BE2C (cell line): ENCODE data around the gene BAZ1A.
"Not testable (repeated sequence)": the region's sequence is repeated elsewhere in the genome, so short reads cannot be mapped to it uniquely, and the experiment has no call there.

Experiments used
- DNase-seq: peaks from one replicate; pipeline ENCODE4 v3.0.0-alpha.2; 2020
- H3K27me3 ChIP-seq: fragments of 250-450 bp; sonication (Bioruptor Pico); 2 replicates; pipeline ENCODE4 v1.5.1; 2020; ENCODE audit warnings: mild to moderate bottlenecking
- H3K36me3 ChIP-seq: fragments of 250-450 bp; sonication (Bioruptor Pico); 2 replicates; pipeline ENCODE4 v1.5.1; 2020; ENCODE audit warnings: mild to moderate bottlenecking
- H3K4me1 ChIP-seq: fragments of 250-450 bp; sonication (Bioruptor Pico); 2 replicates; pipeline ENCODE4 v1.5.1; 2020
- H3K4me3 ChIP-seq: 2 replicates; pipeline ENCODE4 v1.5.1; 2011; ENCODE audit warnings: low read depth, low read length
- H3K9me3 ChIP-seq: fragments of 250-450 bp; sonication (Bioruptor Pico); 2 replicates; pipeline ENCODE4 v1.5.1; 2020
- TF ChIP-seq, protein P1 (sequence below): IDR thresholded peaks from 2 replicates; pipeline ENCODE4 v1.5.1; 2012; ENCODE audit warnings: mild to moderate bottlenecking, low read depth, low read length

BAZ1A gene

DNA sequence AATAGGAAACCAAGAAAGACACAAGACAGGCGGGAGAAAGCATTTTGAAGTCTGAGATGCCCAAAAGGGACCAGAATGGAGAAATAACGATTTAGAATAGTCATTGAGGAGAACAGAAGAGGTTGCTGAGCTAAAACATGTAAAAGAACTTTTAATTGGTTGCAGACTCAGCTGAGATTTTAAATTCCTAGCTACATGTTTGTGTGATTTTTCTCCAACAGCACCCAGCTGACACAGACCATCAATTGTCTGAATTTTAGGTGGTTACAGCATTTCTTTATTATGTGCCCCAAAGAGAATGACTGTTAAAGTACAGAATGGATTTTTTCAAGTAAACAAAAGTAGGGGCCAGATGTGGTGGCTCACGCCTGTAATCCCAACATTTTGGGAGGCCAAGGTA, 50.3 kb downstream of the BAZ1A start:
- H3K36me3 ChIP-seq: peaks cover 41% of the 10 kb centered on the region

DNA sequence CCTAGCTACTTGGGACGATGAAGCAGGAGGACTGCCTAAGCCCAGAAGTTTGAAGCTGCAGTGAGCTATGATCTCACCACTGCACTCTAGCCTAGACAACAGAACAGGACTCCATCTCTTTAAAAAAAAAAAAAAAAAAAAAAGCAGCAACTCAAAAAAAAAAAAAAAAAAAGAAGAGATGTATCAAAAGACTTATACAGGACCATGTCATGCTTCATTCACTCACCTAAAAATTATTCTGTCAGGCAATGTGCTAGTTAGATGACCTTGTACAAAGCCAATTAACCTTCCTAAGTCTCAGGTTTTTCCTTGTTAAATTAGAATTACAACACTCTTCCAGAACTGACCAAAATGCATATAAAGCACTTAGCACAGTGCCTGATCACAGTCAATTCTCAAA, 50.9 kb downstream of the BAZ1A start:
- Histone ChIP-seq H3K4me1 (no peaks in the 10 kb centered on the region), H3K36me3 (peaks cover 46% of the 10 kb centered on the region), H3K27me3 (no peaks in the 10 kb centered on the region), H3K9me3 (no peaks in the 10 kb centered on the region), H3K4me3 (no peak overlapping the region)
- no peak for DNase-seq
- TF ChIP-seq, protein P1, sequence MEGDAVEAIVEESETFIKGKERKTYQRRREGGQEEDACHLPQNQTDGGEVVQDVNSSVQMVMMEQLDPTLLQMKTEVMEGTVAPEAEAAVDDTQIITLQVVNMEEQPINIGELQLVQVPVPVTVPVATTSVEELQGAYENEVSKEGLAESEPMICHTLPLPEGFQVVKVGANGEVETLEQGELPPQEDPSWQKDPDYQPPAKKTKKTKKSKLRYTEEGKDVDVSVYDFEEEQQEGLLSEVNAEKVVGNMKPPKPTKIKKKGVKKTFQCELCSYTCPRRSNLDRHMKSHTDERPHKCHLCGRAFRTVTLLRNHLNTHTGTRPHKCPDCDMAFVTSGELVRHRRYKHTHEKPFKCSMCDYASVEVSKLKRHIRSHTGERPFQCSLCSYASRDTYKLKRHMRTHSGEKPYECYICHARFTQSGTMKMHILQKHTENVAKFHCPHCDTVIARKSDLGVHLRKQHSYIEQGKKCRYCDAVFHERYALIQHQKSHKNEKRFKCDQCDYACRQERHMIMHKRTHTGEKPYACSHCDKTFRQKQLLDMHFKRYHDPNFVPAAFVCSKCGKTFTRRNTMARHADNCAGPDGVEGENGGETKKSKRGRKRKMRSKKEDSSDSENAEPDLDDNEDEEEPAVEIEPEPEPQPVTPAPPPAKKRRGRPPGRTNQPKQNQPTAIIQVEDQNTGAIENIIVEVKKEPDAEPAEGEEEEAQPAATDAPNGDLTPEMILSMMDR: no peak

More for the DNA sequence above, 50.3 kb downstream of the BAZ1A start:
- TF ChIP-seq, protein P1: no peak
- DNase-seq: no peak
- Histone ChIP-seq H3K27me3 (no peaks in the 10 kb centered on the region), H3K4me1 (no peaks in the 10 kb centered on the region), H3K4me3 (no peak overlapping the region), H3K9me3 (no peaks in the 10 kb centered on the region)

DNA sequence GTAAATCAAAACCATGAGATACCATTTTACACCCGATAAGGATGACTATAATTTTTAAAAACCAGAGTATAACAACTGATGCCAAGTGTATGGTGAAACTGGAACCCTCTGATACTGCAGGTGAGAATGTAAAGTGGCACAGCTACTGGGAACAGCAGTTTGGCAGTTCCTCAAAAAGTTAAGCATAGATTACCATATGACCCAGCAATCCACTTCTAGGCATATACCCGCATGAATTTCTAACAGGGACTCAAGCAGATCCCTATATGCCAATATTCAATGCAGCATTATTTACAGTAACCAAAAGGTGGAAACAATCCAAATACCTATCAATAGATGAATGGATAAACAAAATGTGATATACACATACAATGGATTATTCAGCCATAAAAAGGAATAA, 57.4 kb downstream of the BAZ1A start:
- H3K36me3 ChIP-seq: peaks cover 28% of the 10 kb centered on the region
- H3K27me3 ChIP-seq: no peaks in the 10 kb centered on the region
- no peaks in the 10 kb centered on the region for H3K9me3 ChIP-seq
- DNase-seq: no peak
- TF ChIP-seq, protein P1: no peak
- no peak overlapping the region for H3K4me3 ChIP-seq
- H3K4me1 ChIP-seq: no peaks in the 10 kb centered on the region

DNA sequence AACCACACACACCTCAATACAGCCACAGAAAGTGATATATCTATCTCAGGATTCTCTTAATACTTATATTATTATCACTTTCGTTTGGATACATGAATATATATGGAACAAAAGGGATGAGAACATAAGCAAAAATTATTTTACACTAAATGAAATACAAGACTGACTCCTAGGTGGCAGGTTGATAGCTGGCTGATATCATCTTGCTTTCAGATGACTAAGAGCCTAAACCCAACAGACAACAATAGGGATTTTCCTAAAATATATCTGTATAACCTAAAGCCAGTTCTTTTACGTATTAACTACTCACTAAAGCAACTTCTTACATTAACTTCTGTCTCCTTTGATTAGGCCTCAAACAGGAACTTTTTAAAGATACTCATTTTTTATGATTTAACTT, 65.1 kb downstream of the BAZ1A start:
- no peak for DNase-seq
- H3K4me1 ChIP-seq: peaks cover 2% of the 10 kb centered on the region; the same call in 1 of the 2 replicates
- TF ChIP-seq, protein P1: no peak
- H3K4me3 ChIP-seq: no peak overlapping the region
- H3K9me3 ChIP-seq: no peaks in the 10 kb centered on the region
- H3K27me3 ChIP-seq: no peaks in the 10 kb centered on the region
- H3K36me3 ChIP-seq: peaks cover 56% of the 10 kb centered on the region

DNA sequence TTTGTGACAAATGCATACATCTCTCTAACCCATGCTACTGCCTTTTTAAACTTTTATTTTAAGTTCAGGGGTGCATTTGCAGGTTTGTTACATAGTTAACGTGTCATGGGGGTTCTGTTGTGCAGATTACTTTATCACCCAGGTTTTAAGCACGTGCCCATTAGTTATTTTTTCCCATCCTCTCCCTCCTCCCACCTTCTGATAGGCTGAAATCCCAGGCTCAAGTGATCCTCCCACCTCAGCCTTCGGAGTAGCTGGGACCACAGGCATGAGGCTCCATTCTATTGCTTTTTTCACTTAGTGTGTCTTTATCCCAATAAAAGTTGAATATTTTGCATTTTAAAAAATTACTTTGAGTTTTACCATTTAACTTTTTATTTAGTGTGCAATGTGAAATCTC, 68.9 kb downstream of the BAZ1A start:
- no peaks in the 10 kb centered on the region for H3K4me1 ChIP-seq
- H3K4me3 ChIP-seq: no peak overlapping the region
- H3K9me3 ChIP-seq: no peaks in the 10 kb centered on the region
- TF ChIP-seq, protein P1: no peak
- H3K27me3 ChIP-seq: no peaks in the 10 kb centered on the region
- H3K36me3 ChIP-seq: peaks cover 82% of the 10 kb centered on the region
- DNase-seq: no peak

DNA sequence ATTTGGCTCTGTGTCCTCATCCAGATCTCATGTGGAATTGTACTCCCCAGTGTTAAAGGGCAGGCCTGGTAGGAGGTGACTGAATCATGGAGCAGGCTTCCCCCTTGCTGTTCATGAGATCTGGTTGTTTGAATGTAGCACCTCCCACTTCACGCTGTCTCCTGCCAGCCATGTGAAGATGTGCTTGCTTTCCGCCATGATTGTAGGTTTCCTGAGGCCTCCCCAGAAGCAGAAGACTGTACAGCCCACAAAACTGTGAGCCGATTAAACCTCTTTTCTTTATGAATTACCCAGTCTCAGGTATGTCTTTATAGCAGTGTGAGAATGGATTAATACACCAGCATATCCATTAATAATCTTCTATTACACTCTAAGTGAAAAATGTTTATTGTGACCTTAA, 70.2 kb downstream of the BAZ1A start:
- no peaks in the 10 kb centered on the region for H3K27me3 ChIP-seq
- DNase-seq: no peak
- no peak overlapping the region for H3K4me3 ChIP-seq
- H3K36me3 ChIP-seq: peaks cover 83% of the 10 kb centered on the region
- TF ChIP-seq, protein P1: no peak
- no peaks in the 10 kb centered on the region for H3K4me1 ChIP-seq
- no peaks in the 10 kb centered on the region for H3K9me3 ChIP-seq

DNA sequence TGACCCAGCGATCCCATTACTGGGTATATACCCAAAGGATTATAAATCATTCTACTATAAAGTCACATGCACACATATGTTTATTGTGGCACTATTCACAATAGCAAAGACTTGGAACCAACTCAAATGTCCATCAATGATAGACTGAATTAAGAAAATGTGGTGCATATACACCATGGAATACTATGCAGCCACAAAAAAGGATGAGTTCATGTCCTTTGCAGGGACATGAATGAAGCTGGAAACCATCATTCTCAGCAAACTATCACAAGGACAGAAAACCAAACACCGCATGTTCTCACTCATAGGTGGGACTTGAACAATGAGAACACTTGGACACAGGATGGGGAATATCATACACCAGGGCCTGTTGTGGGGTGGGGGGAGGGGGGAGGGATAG, 76.3 kb downstream of the BAZ1A start:
- not testable (repeated sequence) for H3K4me3 ChIP-seq, H3K4me1 ChIP-seq, H3K9me3 ChIP-seq, DNase-seq, H3K27me3 ChIP-seq
- H3K36me3 ChIP-seq: peaks cover 80% of the 10 kb centered on the region
